NCI-H2029 (cell line): ENCODE results near the gene KAT2B.
A peak's percentile ranks its signal among the peaks of the same experiment; 100 is the strongest.

Source experiments
- DNase-seq: peaks from one replicate; lab custom pipeline; 2025; lab: John Stamatoyannopoulos, UW

KAT2B gene

GRCh38 chr3:20066850-20067617 lies 26.8 kb downstream of the KAT2B start:
- no peak for DNase-seq

- DNase-seq = no peak
Measured at GRCh38 chr3:20068512-20069177, 28.4 kb downstream of the KAT2B start.

GRCh38 chr3:20069178-20069532 lies 28.9 kb downstream of the KAT2B start:
- no peak for DNase-seq

GRCh38 chr3:20071175-20071574 lies 30.9 kb downstream of the KAT2B start:
- DNase-seq = no peak

GRCh38 chr3:20072422-20072821 lies 32.2 kb downstream of the KAT2B start:
- DNase-seq = no peak

- no peak for DNase-seq
Measured at GRCh38 chr3:20073068-20073467, 32.8 kb downstream of the KAT2B start.

- no peak for DNase-seq
Measured at GRCh38 chr3:20073683-20074082, 33.4 kb downstream of the KAT2B start.

GRCh38 chr3:20074226-20075063 lies 34.2 kb downstream of the KAT2B start:
- no peak for DNase-seq

- DNase-seq = no peak
Measured at GRCh38 chr3:20075197-20075596, 35.0 kb downstream of the KAT2B start.

GRCh38 chr3:20076296-20076997 lies 36.2 kb downstream of the KAT2B start:
- DNase-seq = no peak

GRCh38 chr3:20077068-20077467 lies 36.8 kb downstream of the KAT2B start:
- no peak for DNase-seq

GRCh38 chr3:20078194-20078714 lies 38.0 kb downstream of the KAT2B start:
- DNase-seq = no peak

- DNase-seq = no peak
Measured at GRCh38 chr3:20079621-20080020, 39.4 kb downstream of the KAT2B start.

- peak; percentile 93 for DNase-seq
Measured at GRCh38 chr3:20080956-20081554, 40.8 kb downstream of the KAT2B start.

- DNase-seq = no peak
Measured at GRCh38 chr3:20083253-20083652, 43.0 kb downstream of the KAT2B start.

GRCh38 chr3:20083953-20084352 lies 43.7 kb downstream of the KAT2B start:
- DNase-seq = no peak

GRCh38 chr3:20091331-20092047 lies 51.2 kb downstream of the KAT2B start:
- no peak for DNase-seq

- no peak for DNase-seq
Measured at GRCh38 chr3:20095470-20095869, 55.2 kb downstream of the KAT2B start.

GRCh38 chr3:20096135-20096685 lies 56.0 kb downstream of the KAT2B start:
- no peak for DNase-seq

- no peak for DNase-seq
Measured at GRCh38 chr3:20097015-20097414, 56.8 kb downstream of the KAT2B start.

GRCh38 chr3:20099060-20099459 lies 58.8 kb downstream of the KAT2B start:
- no peak for DNase-seq
